ENCODE measurements around the gene GPR75.

The GPR75 gene

DNA sequence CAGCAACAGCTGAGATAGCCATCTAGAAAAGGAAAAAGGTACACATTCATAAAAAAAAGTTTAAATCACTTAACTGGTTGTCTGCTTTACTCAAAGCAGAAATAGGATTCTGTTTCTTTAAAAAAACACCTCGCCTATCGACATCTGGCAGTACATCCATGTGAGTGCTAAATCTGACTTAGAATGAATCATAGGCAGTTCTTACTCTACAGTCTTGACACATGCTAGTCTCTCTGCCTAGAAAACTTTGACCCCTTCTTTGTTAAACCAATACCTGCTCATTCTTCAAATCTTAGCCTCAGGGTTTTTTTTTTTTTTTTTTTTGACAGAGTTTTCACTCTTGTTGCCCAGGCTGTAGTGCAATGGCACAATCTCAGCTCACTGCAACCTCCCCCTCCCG is 37.1 kb upstream of the GPR75 start:
- intact Hi-C loops (cut with DNase I; ENCODE audit: low total_unique reads), result no loop called here
- Histone ChIP-seq H3K27ac (no peak overlapping the region), H3K4me3 (no peak overlapping the region), H3K9me3 (no peaks in the 10 kb centered on the region), H3K27me3 (no peaks in the 10 kb centered on the region), H3K36me3 (peaks cover 89 to 94% (median 93%) of the 10 kb centered on the region in 3 donors), H3K4me1 (no peaks in the 10 kb centered on the region)
- TF ChIP-seq, protein P1, sequence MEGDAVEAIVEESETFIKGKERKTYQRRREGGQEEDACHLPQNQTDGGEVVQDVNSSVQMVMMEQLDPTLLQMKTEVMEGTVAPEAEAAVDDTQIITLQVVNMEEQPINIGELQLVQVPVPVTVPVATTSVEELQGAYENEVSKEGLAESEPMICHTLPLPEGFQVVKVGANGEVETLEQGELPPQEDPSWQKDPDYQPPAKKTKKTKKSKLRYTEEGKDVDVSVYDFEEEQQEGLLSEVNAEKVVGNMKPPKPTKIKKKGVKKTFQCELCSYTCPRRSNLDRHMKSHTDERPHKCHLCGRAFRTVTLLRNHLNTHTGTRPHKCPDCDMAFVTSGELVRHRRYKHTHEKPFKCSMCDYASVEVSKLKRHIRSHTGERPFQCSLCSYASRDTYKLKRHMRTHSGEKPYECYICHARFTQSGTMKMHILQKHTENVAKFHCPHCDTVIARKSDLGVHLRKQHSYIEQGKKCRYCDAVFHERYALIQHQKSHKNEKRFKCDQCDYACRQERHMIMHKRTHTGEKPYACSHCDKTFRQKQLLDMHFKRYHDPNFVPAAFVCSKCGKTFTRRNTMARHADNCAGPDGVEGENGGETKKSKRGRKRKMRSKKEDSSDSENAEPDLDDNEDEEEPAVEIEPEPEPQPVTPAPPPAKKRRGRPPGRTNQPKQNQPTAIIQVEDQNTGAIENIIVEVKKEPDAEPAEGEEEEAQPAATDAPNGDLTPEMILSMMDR (IDR thresholded peaks at IDR 0.05), result no peak
- no peak for DNase-seq

DNA sequence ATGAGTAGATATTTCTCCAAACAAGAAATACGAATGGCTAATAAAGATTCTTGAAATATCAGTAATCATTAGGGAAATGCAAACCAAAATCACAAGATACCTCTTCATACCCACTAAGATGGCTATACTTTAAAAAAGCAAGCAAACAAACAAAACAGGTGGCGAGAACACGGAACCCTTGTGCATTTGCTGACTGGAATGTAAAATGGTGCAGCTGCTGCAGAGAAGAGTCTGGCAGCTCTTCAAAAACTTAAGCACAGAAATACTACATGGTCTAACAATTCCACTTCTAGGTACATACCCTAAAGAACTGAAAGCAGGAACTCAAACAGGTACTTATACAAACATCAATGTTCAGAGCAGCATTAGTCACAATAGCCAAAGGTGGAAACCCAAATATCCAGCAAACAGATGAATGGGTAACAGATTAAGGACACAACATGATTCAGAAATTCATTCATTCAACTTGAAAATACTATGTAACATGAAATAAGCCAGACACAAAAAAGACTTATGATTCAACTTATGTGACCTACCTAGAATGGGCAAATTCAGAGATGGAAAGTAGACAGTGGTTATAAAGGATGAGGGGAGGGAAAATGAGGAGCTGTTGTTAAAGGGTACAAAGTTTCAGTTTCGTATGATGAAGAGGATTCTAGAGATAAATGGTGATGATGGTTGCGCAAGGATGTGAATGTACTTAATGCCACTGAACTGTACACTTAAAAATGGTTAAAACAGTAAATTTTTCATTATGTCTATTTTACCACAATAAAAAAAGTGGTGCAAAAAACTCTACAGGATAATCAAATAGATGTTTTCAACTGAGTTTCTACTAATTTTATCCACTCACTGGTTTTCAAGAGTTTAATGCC is 26.9 kb upstream of the GPR75 start:
- Histone ChIP-seq H3K36me3 (peaks cover 86 to 98% (median 92%) of the 10 kb centered on the region in 3 donors), H3K4me1 (no peaks in the 10 kb centered on the region), H3K4me3 (no peak overlapping the region), H3K9me3 (no peaks in the 10 kb centered on the region), H3K27ac (no peak overlapping the region), H3K27me3 (no peaks in the 10 kb centered on the region)
- no peak for DNase-seq
- TF ChIP-seq, protein P1 (IDR thresholded peaks at IDR 0.05), result no peak
- intact Hi-C loops (cut with DNase I; ENCODE audit: low total_unique reads), result no loop called here

DNA sequence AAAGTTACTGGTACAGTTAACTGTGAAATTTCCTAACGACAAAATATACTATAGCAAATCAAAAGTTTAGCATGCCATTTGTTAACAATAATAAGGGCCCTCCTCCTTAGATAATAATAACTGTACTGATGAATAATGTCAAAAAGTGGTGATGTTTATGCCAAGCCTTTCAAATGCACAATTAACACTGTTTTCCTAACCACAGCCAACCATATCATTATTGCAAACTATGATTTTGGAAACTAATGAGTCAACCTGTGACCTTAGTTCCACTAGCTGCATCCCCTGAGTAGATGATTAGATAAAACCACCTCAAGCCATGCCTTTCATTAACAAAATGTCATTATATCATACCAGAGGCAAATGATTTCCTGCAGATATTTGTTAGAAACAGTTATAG is 25.1 kb upstream of the GPR75 start:
- no peak for DNase-seq
- H3K4me3 ChIP-seq, result no peak overlapping the region
- no peaks in the 10 kb centered on the region for H3K9me3 ChIP-seq
- no peak overlapping the region for H3K27ac ChIP-seq
- H3K27me3 ChIP-seq, result no peaks in the 10 kb centered on the region
- H3K36me3 ChIP-seq, result peaks cover 79 to 94% (median 88%) of the 10 kb centered on the region in 3 donors
- TF ChIP-seq, protein P1 (IDR thresholded peaks at IDR 0.05), result no peak
- H3K4me1 ChIP-seq, result no peaks in the 10 kb centered on the region
- intact Hi-C loops (cut with DNase I; ENCODE audit: low total_unique reads), result no loop called here

DNA sequence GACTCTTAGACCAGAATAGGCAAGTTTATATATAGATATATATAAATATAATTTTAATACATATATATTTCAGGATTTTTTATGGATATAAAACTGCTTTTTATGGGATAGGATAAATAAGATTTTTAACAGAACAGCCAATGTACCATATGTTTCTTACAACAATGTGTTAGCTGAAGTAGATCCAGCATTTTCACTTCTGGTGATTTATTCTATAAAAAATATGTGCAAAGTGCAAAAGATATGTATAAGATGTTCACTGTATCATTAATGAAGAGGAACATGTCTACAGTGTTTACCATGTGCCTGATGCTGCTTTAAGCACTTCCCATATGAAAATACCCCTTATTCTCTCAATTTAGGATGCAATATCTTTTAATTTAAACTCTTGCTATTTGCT is 22.2 kb upstream of the GPR75 start:
- TF ChIP-seq, protein P1 (IDR thresholded peaks at IDR 0.05), result no peak
- intact Hi-C loops (cut with DNase I; ENCODE audit: low total_unique reads), result no loop called here
- H3K36me3 ChIP-seq, result peaks cover 61 to 84% (median 73%) of the 10 kb centered on the region in 3 donors

DNA sequence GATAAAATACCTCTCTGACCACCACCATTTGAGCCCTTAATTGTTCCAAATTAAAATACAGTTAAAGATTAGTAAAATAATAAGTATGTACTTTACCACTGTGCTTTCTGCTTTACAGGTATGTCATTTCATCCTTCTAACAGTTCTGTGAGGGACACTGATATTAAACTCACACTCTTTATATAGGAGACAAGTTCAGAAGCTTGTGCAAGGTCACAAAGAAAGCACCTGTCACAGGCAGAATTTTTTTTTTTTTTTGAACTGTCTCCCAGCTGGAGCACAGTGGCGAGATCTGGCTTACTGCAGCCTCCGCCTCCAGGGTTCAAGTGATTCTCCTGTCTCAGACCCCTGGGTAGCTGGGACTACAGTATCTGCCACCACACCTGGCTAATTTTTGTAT is 21.6 kb upstream of the GPR75 start:
- no peak for DNase-seq
- H3K9me3 ChIP-seq, result no peaks in the 10 kb centered on the region
- H3K4me3 ChIP-seq, result no peak overlapping the region
- peaks cover 56 to 82% (median 67%) of the 10 kb centered on the region in 3 donors for H3K36me3 ChIP-seq
- TF ChIP-seq, protein P1 (IDR thresholded peaks at IDR 0.05), result no peak
- H3K27ac ChIP-seq, result no peak overlapping the region
- intact Hi-C loops (cut with DNase I; ENCODE audit: low total_unique reads), result no loop called here
- no peaks in the 10 kb centered on the region for H3K4me1 ChIP-seq
- H3K27me3 ChIP-seq, result no peaks in the 10 kb centered on the region

More for the DNA sequence above, 22.2 kb upstream of the GPR75 start:
- H3K9me3 ChIP-seq, result no peaks in the 10 kb centered on the region
- no peak overlapping the region for H3K27ac ChIP-seq
- H3K4me1 ChIP-seq, result no peaks in the 10 kb centered on the region
- no peaks in the 10 kb centered on the region for H3K27me3 ChIP-seq
- H3K4me3 ChIP-seq, result no peak overlapping the region
- DNase-seq, result no peak

Measured in tibial artery (tissue), 4 donors.